ENCODE results near the gene SMIM27.
A peak's percentile ranks its signal among the peaks of the same experiment; 100 is the strongest.
"Not testable (repeated sequence)": the region's sequence is repeated elsewhere in the genome, so short reads cannot be mapped to it uniquely, and the experiment has no call there.

Gene SMIM27

DNA sequence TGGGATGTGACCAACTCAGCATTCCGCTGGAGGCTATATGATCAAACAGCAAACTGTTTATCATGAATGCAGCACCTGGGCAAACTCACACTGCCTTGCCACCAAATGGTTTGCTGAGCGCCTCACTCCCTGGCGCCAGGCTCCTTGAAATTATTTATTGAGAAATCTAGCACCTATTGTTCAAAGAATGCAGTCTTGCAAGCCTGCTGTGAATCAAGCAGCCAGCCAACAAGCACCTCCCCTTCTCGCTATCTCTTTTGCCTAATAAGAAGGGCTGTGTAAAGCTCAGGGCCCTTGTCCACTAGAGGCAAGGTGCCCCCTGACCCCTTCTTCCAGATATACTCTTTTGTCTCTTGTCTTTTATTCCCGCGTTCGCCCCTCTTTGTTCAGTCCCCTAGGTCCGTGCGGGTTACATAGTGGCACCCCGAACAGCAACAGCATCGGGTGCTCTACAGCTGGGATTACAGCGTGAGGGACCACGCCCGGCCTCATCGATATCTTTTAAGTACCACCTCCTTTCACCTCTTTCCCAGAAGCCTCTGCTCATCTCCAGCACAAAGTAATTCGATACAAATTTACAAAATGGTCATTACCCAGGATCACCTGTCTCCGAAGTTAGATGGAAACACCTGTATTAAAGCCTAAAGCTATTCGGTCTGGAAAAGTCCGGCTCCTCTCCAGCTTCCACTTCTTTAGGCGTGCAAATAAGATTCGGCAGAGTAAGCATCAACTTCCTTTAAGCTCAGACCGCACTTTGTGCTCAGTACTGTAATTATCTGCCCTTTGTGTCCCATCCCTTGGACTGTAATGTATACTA lies 27.0 kb upstream of the SMIM27 start:
- no peak for TF ChIP-seq Cebpa-rat (IDR thresholded peaks at IDR 0.05)
- Histone ChIP-seq H3K4me3 (peak overlapping the region; percentile 65 to 85 (median 76)), H3K27me3 (no peaks in the 10 kb centered on the region), H3K9me3 (replicated peaks in 1 of 11) (peaks cover 9 to 31% (median 26%) of the 10 kb centered on the region in 11 experiments; a peak in 21 of 22 replicates), H3K4me2 (peak overlapping the region; percentile 77 to 99 (median 91)), H3K27ac (peak overlapping the region in 10 of 11 experiments; percentile 61 to 81 (median 74); a peak in 19 of 22 replicates), H3K9ac (peak overlapping the region; percentile 70 to 85 (median 80)), H3K4me1 (peaks cover 20 to 29% (median 25%) of the 10 kb centered on the region in 10 experiments), H4K20me1 (no peaks in the 10 kb centered on the region; a peak in 1 of 22 replicates), H3K36me3 (peaks cover 7 to 21% (median 10%) of the 10 kb centered on the region in 11 experiments; a peak in 17 of 22 replicates)

DNA sequence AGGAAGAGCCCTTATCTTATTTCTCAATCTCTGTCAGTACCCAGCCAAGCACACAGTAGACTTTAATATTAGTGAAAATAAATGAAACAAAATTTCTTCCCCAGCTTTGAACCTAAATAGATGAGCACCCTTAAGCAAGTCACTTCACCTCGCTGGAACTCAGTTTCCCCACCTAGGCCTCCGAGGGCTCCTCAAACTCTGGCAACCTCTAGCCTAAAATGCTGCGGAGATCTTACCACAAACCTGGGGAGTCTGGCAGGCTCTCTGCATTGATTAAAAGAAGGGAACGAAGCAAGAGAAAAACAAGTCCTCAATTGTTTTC lies 26.5 kb upstream of the SMIM27 start:
- Histone ChIP-seq H3K27ac (peak overlapping the region; percentile 13 to 81 (median 73); a peak in 21 of 22 replicates), H3K9me3 (replicated peaks in 1 of 11) (peaks cover 3 to 25% (median 20%) of the 10 kb centered on the region in 11 experiments; a peak in 21 of 22 replicates), H4K20me1 (no peaks in the 10 kb centered on the region; a peak in 1 of 22 replicates), H3K4me3 (peak overlapping the region; percentile 65 to 85 (median 76)), H3K27me3 (no peaks in the 10 kb centered on the region), H3K4me2 (peak overlapping the region; percentile 77 to 99 (median 91)), H3K9ac (peak overlapping the region; percentile 70 to 85 (median 80)), H3K36me3 (peaks cover 1 to 16% (median 5%) of the 10 kb centered on the region in 11 experiments; a peak in 11 of 22 replicates), H3K4me1 (peaks cover 20 to 29% (median 25%) of the 10 kb centered on the region in 10 experiments)
- no peak for TF ChIP-seq Cebpa-rat (IDR thresholded peaks at IDR 0.05)

DNA sequence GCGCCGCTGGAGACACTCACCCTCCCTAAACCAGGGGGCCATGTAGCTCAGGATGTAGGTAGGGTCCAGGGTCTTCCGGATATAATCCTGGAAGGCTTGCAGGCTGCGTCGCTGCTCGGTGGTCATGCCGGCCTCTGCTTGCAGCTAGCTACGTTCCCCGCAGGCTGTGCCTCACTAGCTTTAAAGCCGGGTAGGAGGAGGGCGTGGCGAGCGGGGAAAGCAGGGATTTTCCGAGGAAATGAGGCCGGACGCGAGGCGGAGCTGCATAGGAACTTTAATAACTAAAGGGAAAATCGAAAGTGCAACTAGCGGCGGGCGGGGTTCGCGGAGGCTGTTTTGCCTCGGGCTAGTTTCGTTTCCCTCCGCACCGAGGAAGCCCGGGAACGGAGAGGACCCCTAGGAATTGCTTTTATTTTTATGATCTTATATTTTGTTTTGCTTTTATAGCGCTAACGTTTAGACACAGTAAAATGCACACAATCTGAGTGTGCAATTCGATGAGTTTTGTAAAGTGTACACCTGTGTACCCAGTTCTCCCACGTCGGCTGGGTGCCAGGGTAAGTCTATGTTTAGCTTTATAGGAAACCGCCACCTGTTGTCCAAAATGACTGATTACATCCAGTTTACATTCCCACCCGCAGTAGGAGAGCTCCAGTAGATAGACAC lies 26.0 kb upstream of the SMIM27 start, which contains the start of gene RIGI:
Gene RIGI, minus strand, starts transcription at position 156 of the 666 bp plus-strand sequence. Its CDS starts 30 bp downstream, at position 126.
- Histone ChIP-seq H3K4me3 (peak within 1 kb of the TSS; percentile 65 to 85 (median 76)), H3K36me3 (peaks cover 0 to 12% (median 3%) of the 10 kb centered on the region in 11 experiments; a peak in 7 of 22 replicates), H3K9me3 (replicated peaks in 1 of 11) (peaks cover 0 to 21% (median 16%) of the 10 kb centered on the region in 11 experiments; a peak in 17 of 22 replicates), H3K9ac (peak within 1 kb of the TSS; percentile 70 to 85 (median 80)), H3K27ac (peak within 1 kb of the TSS; percentile 13 to 81 (median 73); a peak in 21 of 22 replicates), H4K20me1 (no peaks in the 10 kb centered on the region; a peak in 1 of 22 replicates), H3K27me3 (no peaks in the 10 kb centered on the region), H3K4me1 (peaks cover 20 to 29% (median 25%) of the 10 kb centered on the region in 10 experiments), H3K4me2 (peak within 1 kb of the TSS; percentile 77 to 99 (median 91))
- TF ChIP-seq Cebpa-rat (IDR thresholded peaks at IDR 0.05): no peak

DNA sequence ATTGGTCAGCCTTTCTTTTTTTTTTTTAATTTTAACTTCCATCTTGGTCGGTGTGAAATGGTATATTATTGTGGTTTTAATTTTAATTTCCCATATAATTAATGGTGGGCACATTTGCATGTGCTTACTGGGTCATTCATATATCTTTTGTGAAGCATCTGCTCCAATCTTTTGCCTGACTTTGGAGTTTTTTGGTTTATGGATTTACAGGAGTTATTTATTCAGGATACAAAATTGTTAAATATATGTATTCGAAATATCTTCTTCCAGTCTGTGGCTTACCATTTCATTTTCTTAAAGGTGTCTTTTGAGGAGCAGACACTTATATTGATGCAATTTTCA lies 25.4 kb upstream of the SMIM27 start:
- Histone ChIP-seq H3K4me3 (peak overlapping the region; percentile 65 to 85 (median 76)), H3K4me2 (peak overlapping the region; percentile 55 to 99 (median 86)), H3K9me3 (replicated peaks in 1 of 11) (peaks cover 0 to 18% (median 14%) of the 10 kb centered on the region in 11 experiments; a peak in 17 of 22 replicates), H3K9ac (peak overlapping the region; percentile 70 to 85 (median 80); a peak in 21 of 22 replicates), H3K4me1 (peaks cover 20 to 29% (median 25%) of the 10 kb centered on the region in 10 experiments), H3K27ac (peak overlapping the region in 10 of 11 experiments; percentile 13 to 81 (median 73); a peak in 16 of 22 replicates), H4K20me1 (no peaks in the 10 kb centered on the region; a peak in 1 of 22 replicates), H3K27me3 (no peaks in the 10 kb centered on the region), H3K36me3 (peaks cover 0 to 15% (median 6%) of the 10 kb centered on the region in 11 experiments; a peak in 11 of 22 replicates)
- no peak for TF ChIP-seq Cebpa-rat (IDR thresholded peaks at IDR 0.05)

DNA sequence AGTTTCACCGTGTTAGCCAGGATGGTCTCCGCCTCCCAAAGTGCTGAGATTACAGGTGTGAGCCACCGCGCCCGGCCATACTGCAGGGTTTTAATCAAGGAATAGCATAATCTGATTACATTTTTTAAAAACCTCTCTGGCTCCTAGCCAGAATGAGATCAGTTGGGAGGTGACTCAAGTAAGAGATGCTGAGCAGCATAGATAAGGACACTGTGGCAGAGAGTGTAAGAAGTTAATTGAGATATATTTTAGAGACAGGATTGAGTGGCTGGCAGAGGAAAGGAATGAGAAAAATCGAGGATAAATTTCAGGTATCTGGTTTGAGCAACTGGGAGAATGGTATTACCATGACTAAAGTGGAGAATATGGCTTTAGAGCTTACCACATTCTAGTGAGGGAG lies 18.8 kb upstream of the SMIM27 start:
- no peak overlapping the region for H3K27ac ChIP-seq
- no peaks in the 10 kb centered on the region for H3K27me3 ChIP-seq
- peaks cover 0 to 17% (median 0%) of the 10 kb centered on the region in 11 experiments; a peak in 6 of 22 replicates for H4K20me1 ChIP-seq
- no peak for TF ChIP-seq Cebpa-rat (IDR thresholded peaks at IDR 0.05)
- no peak overlapping the region for H3K4me3 ChIP-seq
- no peak overlapping the region for H3K9ac ChIP-seq
- H3K9me3 ChIP-seq (replicated peaks in 1 of 11): no peaks in the 10 kb centered on the region; a peak in 1 of 22 replicates
- H3K4me1 ChIP-seq: no peaks in the 10 kb centered on the region
- no peak overlapping the region for H3K4me2 ChIP-seq
- H3K36me3 ChIP-seq: peaks cover 9 to 40% (median 27%) of the 10 kb centered on the region in 11 experiments; a peak in 17 of 22 replicates

DNA sequence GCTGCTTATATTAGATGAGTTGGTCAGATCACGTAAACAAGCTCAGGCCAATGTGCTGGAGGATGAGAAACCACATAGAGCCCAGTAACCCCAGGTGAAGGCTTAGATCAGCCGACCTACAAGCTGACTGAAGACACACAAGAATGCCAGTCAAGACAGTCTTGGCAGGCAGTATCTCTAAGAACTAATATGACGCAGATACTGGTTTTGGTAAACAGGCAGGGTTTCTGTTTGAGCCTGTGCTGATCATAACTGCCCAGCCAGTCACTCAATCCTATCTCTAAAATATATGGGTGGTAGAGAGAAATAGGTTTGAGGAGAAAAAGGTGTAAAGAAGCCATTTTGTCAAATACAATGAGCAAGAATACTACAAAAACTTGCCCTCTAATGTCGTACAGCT lies 18.3 kb upstream of the SMIM27 start:
- Histone ChIP-seq H3K27ac (no peak overlapping the region), H3K27me3 (no peaks in the 10 kb centered on the region), H3K4me3 (no peak overlapping the region), H3K4me1 (no peaks in the 10 kb centered on the region), H3K9ac (no peak overlapping the region), H3K9me3 (replicated peaks in 1 of 11) (no peaks in the 10 kb centered on the region; a peak in 1 of 22 replicates), H4K20me1 (peaks cover 0 to 22% (median 4%) of the 10 kb centered on the region in 11 experiments; a peak in 7 of 22 replicates), H3K36me3 (peaks cover 9 to 45% (median 29%) of the 10 kb centered on the region in 11 experiments; a peak in 19 of 22 replicates), H3K4me2 (no peak overlapping the region)
- no peak for TF ChIP-seq Cebpa-rat (IDR thresholded peaks at IDR 0.05)

DNA sequence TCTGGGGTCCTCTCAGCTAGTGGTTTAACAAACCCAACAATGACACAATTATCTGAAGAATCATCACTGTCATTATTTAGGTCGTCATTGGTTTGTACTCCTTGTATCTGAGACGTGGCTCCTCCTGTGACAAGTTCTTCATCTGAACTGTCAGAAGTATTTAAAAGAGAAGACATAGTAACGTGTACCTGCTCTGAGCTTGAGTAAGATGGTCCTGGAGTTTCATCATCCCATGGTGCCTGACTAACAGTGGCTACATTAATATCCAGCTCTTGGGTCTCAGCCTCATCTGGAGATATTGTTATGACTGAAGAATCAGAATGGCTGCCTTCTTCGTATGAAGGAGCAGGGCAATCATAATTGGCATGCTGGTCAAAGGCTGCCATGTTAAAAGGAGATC lies 9.1 kb upstream of the SMIM27 start:
- H3K36me3 ChIP-seq: peaks cover 59 to 88% (median 73%) of the 10 kb centered on the region in 11 experiments
- H3K27ac ChIP-seq: no peak overlapping the region
- peaks cover 40 to 97% (median 78%) of the 10 kb centered on the region in 11 experiments for H4K20me1 ChIP-seq

DNA sequence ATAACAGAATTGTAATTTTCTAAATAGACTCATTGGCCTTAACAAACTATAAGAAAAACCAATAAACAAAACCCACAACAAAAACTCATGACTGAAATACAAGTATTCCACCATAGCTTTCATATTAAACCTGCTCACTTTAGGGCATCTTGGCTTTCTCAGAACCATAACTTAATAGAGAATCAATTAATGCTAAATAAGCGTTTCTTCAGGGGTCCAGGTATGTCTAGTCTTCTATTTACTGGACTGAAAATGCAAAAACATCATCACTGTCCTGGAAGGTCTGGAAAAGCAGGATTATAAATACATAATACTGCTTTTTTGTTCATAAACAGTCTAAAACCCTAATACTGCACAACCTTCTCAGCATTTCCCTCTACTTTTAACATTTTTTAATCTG lies 6.2 kb upstream of the SMIM27 start:
- peaks cover 69 to 99% (median 94%) of the 10 kb centered on the region in 11 experiments for H4K20me1 ChIP-seq
- H3K36me3 ChIP-seq: peaks cover 53 to 82% (median 71%) of the 10 kb centered on the region in 11 experiments
- peaks cover 13 to 20% (median 15%) of the 10 kb centered on the region in 10 experiments for H3K4me1 ChIP-seq
- no peaks in the 10 kb centered on the region for H3K27me3 ChIP-seq
- no peak overlapping the region for H3K9ac ChIP-seq
- H3K4me2 ChIP-seq: no peak overlapping the region
- H3K27ac ChIP-seq: no peak overlapping the region
- no peak for TF ChIP-seq Cebpa-rat (IDR thresholded peaks at IDR 0.05)
- H3K4me3 ChIP-seq: no peak overlapping the region
- H3K9me3 ChIP-seq (replicated peaks in 1 of 11): no peaks in the 10 kb centered on the region

More for the DNA sequence above, 9.1 kb upstream of the SMIM27 start:
- Histone ChIP-seq H3K9ac (no peak overlapping the region), H3K4me2 (no peak overlapping the region), H3K4me3 (no peak overlapping the region), H3K4me1 (no peaks in the 10 kb centered on the region), H3K9me3 (replicated peaks in 1 of 11) (no peaks in the 10 kb centered on the region), H3K27me3 (no peaks in the 10 kb centered on the region)
- no peak for TF ChIP-seq Cebpa-rat (IDR thresholded peaks at IDR 0.05)

DNA sequence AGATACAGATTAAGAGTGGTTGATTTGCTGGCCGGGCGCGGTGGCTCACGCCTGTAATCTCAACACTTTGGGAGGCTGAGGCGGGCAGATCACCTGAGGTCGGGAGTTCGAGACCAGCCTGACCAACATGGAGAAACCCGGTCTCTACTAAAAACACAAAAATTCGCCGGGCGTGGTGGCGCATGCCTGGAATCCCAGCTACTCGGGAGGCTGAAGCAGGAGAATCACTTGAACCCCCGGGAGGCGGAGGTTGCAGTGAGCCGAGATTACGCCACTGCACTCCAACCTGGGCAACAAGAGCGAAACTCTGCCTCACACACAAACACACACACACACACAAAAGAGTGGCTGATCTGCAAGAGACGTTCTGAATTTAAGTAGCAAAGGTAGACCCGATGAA lies 3.9 kb upstream of the SMIM27 start:
- H3K9ac ChIP-seq; H3K9me3 ChIP-seq (replicated peaks in 1 of 11); H3K4me3 ChIP-seq; H3K27ac ChIP-seq; H3K27me3 ChIP-seq: not testable (repeated sequence)
- Histone ChIP-seq H3K4me1 (peaks cover 16 to 22% (median 18%) of the 10 kb centered on the region in 10 experiments), H3K36me3 (peaks cover 29 to 59% (median 49%) of the 10 kb centered on the region in 11 experiments), H4K20me1 (peaks cover 70 to 82% (median 75%) of the 10 kb centered on the region in 11 experiments), H3K4me2 (0 out of 22 replicates have a peak overlapping the region, but pooled peaks of 1 of the 11 experiments have one; percentile 94)
